Psoas muscle (tissue), 8 donors: Measurements from ENCODE around the gene TET2. TPM values are rescaled to one million over a fixed set of nuclear protein-coding genes. Genes with fewer than 3 reads are reported as not detected.

ENCODE experiments used
- ATAC-seq, 4 donors: fragments of 200-7000 bp; cut with Tn5 transposase; one replicate each; pipeline ENCODE4 v1.9.1; 2020; ENCODE audit warnings: moderate library complexity in 3 of 4, mild to moderate bottlenecking in 2 of 4
- DNase-seq, 2 donors: peaks; one replicate each; pipeline ENCODE4 v3.0.0-alpha.2; 2020
- H3K27ac ChIP-seq: fragments of 200-600 bp; one replicate; pipeline ENCODE4 v1.8.0; 2022
- H3K27me3 ChIP-seq, 3 donors: fragments of 200-600 bp in 1 of 3; one replicate each; pipeline versions ENCODE4 v1.6.1 to v1.8.0; 2013 to 2022; ENCODE audit warnings: low read length in 2 of 3, mild to moderate bottlenecking in 2 of 3, moderate library complexity in 1 of 3; ENCODE audit not compliant: insufficient read depth in 3 of 3
- H3K36me3 ChIP-seq, 2 donors: fragments of 200-600 bp in 1 of 2; one replicate each; pipeline versions ENCODE4 v1.6.1 to v1.8.0; 2013 to 2022; ENCODE audit warnings: low read depth in 1 of 2, mild to moderate bottlenecking in 1 of 2, moderate library complexity in 1 of 2; ENCODE audit not compliant: insufficient read depth in 1 of 2
- H3K4me1 ChIP-seq: fragments of 200-600 bp; one replicate; pipeline ENCODE4 v1.8.0; 2022
- H3K4me3 ChIP-seq: fragments of 200-600 bp; one replicate; pipeline ENCODE4 v1.8.0; 2022; ENCODE audit warnings: mild to moderate bottlenecking
- H3K9me3 ChIP-seq: fragments of 200-600 bp; one replicate; pipeline ENCODE4 v1.8.0; 2022
- CTCF ChIP-seq: fragments of 200-600 bp; IDR thresholded peaks from one replicate; pipeline ENCODE4 v1.8.0; 2022; ENCODE audit warnings: antibody characterized with exemption
- WGBS, 3 donors: extraction: QIAGEN DNeasy Blood & Tissue Kit; methylation state at CpG; one replicate each; pipeline versions ENCODE4 v1.1.6 to v1.1.7; 2013; 5-methylcytosine and 5-hydroxymethylcytosine counted together
- intact Hi-C, 2 donors: fragments of 100-400 bp; cut with DNase I; formaldehyde crosslinking; loops; one replicate each; pipeline versions ENCODE4 v1.11.0 to v1.14.2; 2022
- polyA plus RNA-seq, 3 donors: library from polyadenylated mRNA; stranded (reverse); fragments of 200-250 nt; gene quantifications; one replicate each; pipeline ENCODE4 v1.2.3, GENCODE V29; 2013
- total RNA-seq, 4 donors: library from RNA; stranded (reverse); fragmentation: NEBNext Ultra II Directional in 2 of 4; extraction: Animal tissue kit (Norgen Biotek cat#: 25700) in 2 of 4; gene quantifications; one replicate each; pipeline versions ENCODE4 v1.2.1 to v1.2.4, GENCODE V29; 2021 to 2023
- donor health status: healthy with polysubstance abuse.
- donor health status: DM: no; HTN: no; CAD: no; lungs with moderate emphysema.
- donor health status: Bipolar disorder and iron deficiency.
- donor health status: healthy.
- donor health status: DM: yes; HTN: yes; CAD: no.
- donor health status: DM: no; HTN: no; CAD: no.
- donor health status: DM: no; HTN: no; CAD: no.
- donor health status: DM: yes; HTN: yes; CAD: no.

Gene TET2
- total and polyA plus RNA-seq, 7 donors: 1.4 to 24.0 (median 12.4) TPM

- H3K27ac ChIP-seq: no peak overlapping the region
- no peaks in the 10 kb centered on the region for H3K9me3 ChIP-seq
- no peak for TF ChIP-seq CTCF
- no peaks in the 10 kb centered on the region for H3K4me1 ChIP-seq
- no peaks in the 10 kb centered on the region for H3K27me3 ChIP-seq
- no peaks in the 10 kb centered on the region for H3K36me3 ChIP-seq
- 47 to 70% (median 52%) methylated on average over 5 of the region's 5 CpGs for WGBS, 3 donors
- DNase-seq (no peak), ATAC-seq (no peak)
- no peak overlapping the region for H3K4me3 ChIP-seq
- intact Hi-C loops: no loop called here
Measured at GRCh38 chr4:105137121-105137875, 9.4 kb upstream of the TET2 start.

GRCh38 chr4:105139646-105140045 is 7.0 kb upstream of the TET2 start:
- no peak for TF ChIP-seq CTCF
- H3K27ac ChIP-seq: no peak overlapping the region
- H3K27me3 ChIP-seq: no peaks in the 10 kb centered on the region
- no peaks in the 10 kb centered on the region for H3K36me3 ChIP-seq
- intact Hi-C loops: loop anchor here in 1 of 2 donors (2.0 to 5.0 kb wide), 2 partner anchors 333 to 568 kb away; partner anchors contain the start of genes GSTCD and INTS12
- 88 to 93% (median 91%) methylated on average over 1 of the region's 1 CpG for WGBS, 3 donors
- H3K4me3 ChIP-seq: no peak overlapping the region
- DNase-seq (no peak), ATAC-seq (no peak)
- no peaks in the 10 kb centered on the region for H3K4me1 ChIP-seq
- H3K9me3 ChIP-seq: no peaks in the 10 kb centered on the region

GRCh38 chr4:105140684-105141490 is 5.8 kb upstream of the TET2 start:
- Histone ChIP-seq H3K9me3 (no peaks in the 10 kb centered on the region), H3K4me3 (no peak overlapping the region), H3K36me3 (no peaks in the 10 kb centered on the region), H3K27ac (no peak overlapping the region), H3K4me1 (no peaks in the 10 kb centered on the region), H3K27me3 (no peaks in the 10 kb centered on the region)
- DNase-seq (no peak), ATAC-seq (peak in 2 of 4 donors; percentile 67 to 78)
- TF ChIP-seq CTCF: peak; percentile 67
- intact Hi-C loops: loop anchor here in 1 of 2 donors (2.0 to 5.0 kb wide), 2 partner anchors 332 to 566 kb away; partner anchors contain the start of genes GSTCD and INTS12
- WGBS, 3 donors: 35 to 42% (median 41%) methylated on average over 7 of the region's 7 CpGs

- intact Hi-C loops: loop anchor here in 1 of 2 donors (5.0 kb wide), 1 partner anchor 47 kb away; no protein-coding TSS in a partner anchor
- peak overlapping the region; percentile 84 for H3K27ac ChIP-seq
- no peaks in the 10 kb centered on the region for H3K36me3 ChIP-seq
- no peaks in the 10 kb centered on the region for H3K9me3 ChIP-seq
- no peak for DNase-seq
- 37 to 57% (median 39%) methylated on average over 21 of the region's 21 CpGs for WGBS, 3 donors
- no peak for ATAC-seq
- H3K4me1 ChIP-seq: peaks cover 22% of the 10 kb centered on the region
- no peak for TF ChIP-seq CTCF
- no peaks in the 10 kb centered on the region for H3K27me3 ChIP-seq
- H3K4me3 ChIP-seq: peak overlapping the region; percentile 86
Measured at GRCh38 chr4:105145156-105145902, 1.3 kb upstream of the TET2 start.
